Urinary bladder (tissue), 4 donors: ENCODE data around the gene USP15. TPM values are rescaled to one million over a fixed set of nuclear protein-coding genes. Genes with fewer than 3 reads are reported as not detected.

Experiments used
- DNase-seq: peaks from one replicate; pipeline ENCODE4 v3.0.0-alpha.2; 2015; ENCODE audit errors: extremely low spot score
- H3K27ac ChIP-seq: one replicate; pipeline ENCODE4 v1.5.1; 2013; ENCODE audit warnings: low read depth, mild to moderate bottlenecking, moderate library complexity
- H3K36me3 ChIP-seq: one replicate; pipeline ENCODE4 v1.6.1; 2013; ENCODE audit warnings: mild to moderate bottlenecking, moderate library complexity; ENCODE audit not compliant: insufficient read depth
- H3K4me1 ChIP-seq: one replicate; pipeline ENCODE4 v1.6.1; 2013; ENCODE audit warnings: mild to moderate bottlenecking, moderate library complexity; ENCODE audit not compliant: insufficient read depth
- H3K4me3 ChIP-seq: one replicate; pipeline ENCODE4 v1.5.1; 2013; ENCODE audit warnings: low read depth, low read length
- WGBS: extraction: QIAGEN DNeasy Blood & Tissue Kit; methylation state at CpG from one replicate; pipeline ENCODE4 v1.1.7; 2013; 5-methylcytosine and 5-hydroxymethylcytosine counted together
- polyA plus RNA-seq: library from polyadenylated mRNA; stranded (reverse); fragments of 200-250 nt; gene quantifications from one replicate; pipeline ENCODE4 v1.2.3, GENCODE V29; 2013
- total RNA-seq: library from RNA; depleted of rRNA; stranded (reverse); fragments of >200 nt; gene quantifications from one replicate; pipeline ENCODE4 v1.2.3, GENCODE V29; 2014
- donor health status: healthy with polysubstance abuse.
- donor health status: healthy.

Gene USP15
- total RNA-seq (135 TPM), polyA plus RNA-seq (31.9 TPM)

GRCh38 chr12:62259993-62260732 lies at the start of gene USP15:
USP15 (plus strand) TSS chr12:62260404; CDS start chr12:62260415, 11 bp downstream.
- Histone ChIP-seq H3K4me1 (peaks cover 3% of the 10 kb centered on the region), H3K36me3 (no peaks in the 10 kb centered on the region), H3K4me3 (peak within 1 kb of the TSS; percentile 96), H3K27ac (peak within 1 kb of the TSS; percentile 94)
- DNase-seq, result peak; percentile 94
- under 1% methylated on average over 61 of the region's 61 CpGs for WGBS

- no peak overlapping the region for H3K4me3 ChIP-seq
- WGBS, result 29% methylated on average over 7 of the region's 7 CpGs
- no peaks in the 10 kb centered on the region for H3K4me1 ChIP-seq
- H3K27ac ChIP-seq, result no peak overlapping the region
- H3K36me3 ChIP-seq, result no peaks in the 10 kb centered on the region
- no peak for DNase-seq
Observed at GRCh38 chr12:62210422-62210821, 49.8 kb upstream of the USP15 start.

DNA sequence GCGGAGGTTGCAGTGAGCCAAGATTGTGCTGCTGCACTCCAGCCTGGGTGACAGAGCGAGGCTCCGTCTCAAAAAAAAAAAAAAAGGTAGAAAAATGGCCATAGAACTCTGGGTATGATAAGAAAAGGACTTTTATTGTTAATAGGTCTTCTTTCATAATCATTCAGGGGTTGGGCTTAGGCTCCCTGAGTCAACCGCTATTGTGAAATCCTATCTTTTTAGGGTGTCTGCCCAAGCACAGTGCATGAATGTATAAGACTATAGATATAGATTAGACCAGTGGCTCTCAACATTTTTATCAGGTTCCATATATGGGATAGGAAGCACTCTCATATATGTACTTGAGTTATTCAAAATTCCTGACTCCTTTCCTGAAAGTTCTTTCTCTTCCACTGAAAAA lies 48.7 kb upstream of the USP15 start:
- no peaks in the 10 kb centered on the region for H3K4me1 ChIP-seq
- DNase-seq, result no peak
- H3K4me3 ChIP-seq, result no peak overlapping the region
- H3K36me3 ChIP-seq, result no peaks in the 10 kb centered on the region
- no peak overlapping the region for H3K27ac ChIP-seq
- WGBS, result 88% methylated on average over 4 of the region's 4 CpGs

DNA sequence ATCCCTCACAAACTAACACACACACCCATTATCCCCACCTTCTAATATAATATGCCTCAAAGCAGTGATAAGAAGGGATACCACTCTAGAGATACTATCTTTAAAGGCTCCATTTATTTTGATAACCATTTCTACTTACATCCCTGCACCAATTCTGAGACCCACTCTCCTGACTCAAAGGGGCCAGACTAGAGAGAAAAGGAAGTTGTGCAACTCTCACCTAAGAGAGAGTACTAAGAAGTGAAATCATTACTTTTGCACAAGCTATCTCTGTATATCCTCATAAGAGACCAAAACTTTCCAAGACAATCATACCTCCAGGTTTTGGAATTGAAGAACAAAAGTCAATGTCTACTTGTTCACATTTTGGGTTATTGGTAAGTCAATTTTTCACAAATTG lies 45.4 kb upstream of the USP15 start:
- no peaks in the 10 kb centered on the region for H3K4me1 ChIP-seq
- H3K4me3 ChIP-seq, result no peak overlapping the region
- no peak overlapping the region for H3K27ac ChIP-seq
- DNase-seq, result no peak
- no peaks in the 10 kb centered on the region for H3K36me3 ChIP-seq

DNA sequence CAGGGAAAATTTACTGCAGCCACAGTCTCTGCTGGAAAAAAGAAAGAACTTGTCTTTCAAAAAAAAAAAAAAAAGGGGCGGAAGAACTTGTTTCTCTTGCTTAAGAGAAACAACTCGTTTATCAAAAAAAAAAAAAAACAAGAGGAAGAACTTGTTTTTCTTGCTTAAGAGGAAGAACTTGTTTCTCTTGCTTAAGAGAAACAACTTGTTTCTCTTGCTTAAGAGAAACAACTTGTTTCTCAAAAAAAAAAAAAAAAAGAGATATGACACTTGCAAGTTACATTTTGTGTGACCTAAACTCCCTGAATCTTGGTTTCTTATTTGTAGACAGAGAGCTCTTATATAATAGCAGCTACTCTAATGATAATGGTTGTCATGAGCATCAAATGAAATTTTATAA lies 44.7 kb upstream of the USP15 start:
- 56% methylated on average over 2 of the region's 2 CpGs for WGBS

GRCh38 chr12:62217466-62218194 lies 42.6 kb upstream of the USP15 start:
- no peak for DNase-seq
- 97% methylated on average over 6 of the region's 6 CpGs for WGBS
- no peak overlapping the region for H3K4me3 ChIP-seq
- H3K27ac ChIP-seq, result no peak overlapping the region
- H3K36me3 ChIP-seq, result no peaks in the 10 kb centered on the region
- no peaks in the 10 kb centered on the region for H3K4me1 ChIP-seq

More for the DNA sequence above, 44.7 kb upstream of the USP15 start:
- no peaks in the 10 kb centered on the region for H3K4me1 ChIP-seq
- H3K4me3 ChIP-seq, result no peak overlapping the region
- no peak for DNase-seq
- H3K36me3 ChIP-seq, result no peaks in the 10 kb centered on the region
- H3K27ac ChIP-seq, result no peak overlapping the region

- Histone ChIP-seq H3K36me3 (no peaks in the 10 kb centered on the region), H3K27ac (no peak overlapping the region), H3K4me1 (no peaks in the 10 kb centered on the region), H3K4me3 (no peak overlapping the region)
- DNase-seq, result no peak
Observed at GRCh38 chr12:62221107-62221506, 39.1 kb upstream of the USP15 start.

DNA sequence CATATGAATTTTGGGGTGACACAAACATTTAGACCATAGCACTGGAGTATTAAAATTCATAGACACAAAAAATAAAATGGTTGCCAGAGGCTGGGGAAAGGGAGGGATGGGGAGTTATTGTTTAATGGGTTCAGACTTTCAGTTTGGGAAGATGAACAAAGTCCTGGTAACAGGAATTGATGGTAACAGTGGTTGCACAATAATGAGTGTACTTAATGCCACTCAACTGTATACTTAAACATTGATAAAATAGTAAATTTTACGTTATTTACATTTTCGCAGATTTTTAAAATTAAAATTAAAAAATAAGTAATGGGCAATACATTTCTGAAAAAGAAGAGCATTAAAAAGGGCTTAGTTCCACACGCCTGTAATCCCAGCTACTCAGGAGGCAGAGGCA lies 35.6 kb upstream of the USP15 start:
- Histone ChIP-seq H3K36me3 (no peaks in the 10 kb centered on the region), H3K4me1 (no peaks in the 10 kb centered on the region), H3K4me3 (no peak overlapping the region), H3K27ac (no peak overlapping the region)
- 90% methylated on average over 3 of the region's 3 CpGs for WGBS
- no peak for DNase-seq

DNA sequence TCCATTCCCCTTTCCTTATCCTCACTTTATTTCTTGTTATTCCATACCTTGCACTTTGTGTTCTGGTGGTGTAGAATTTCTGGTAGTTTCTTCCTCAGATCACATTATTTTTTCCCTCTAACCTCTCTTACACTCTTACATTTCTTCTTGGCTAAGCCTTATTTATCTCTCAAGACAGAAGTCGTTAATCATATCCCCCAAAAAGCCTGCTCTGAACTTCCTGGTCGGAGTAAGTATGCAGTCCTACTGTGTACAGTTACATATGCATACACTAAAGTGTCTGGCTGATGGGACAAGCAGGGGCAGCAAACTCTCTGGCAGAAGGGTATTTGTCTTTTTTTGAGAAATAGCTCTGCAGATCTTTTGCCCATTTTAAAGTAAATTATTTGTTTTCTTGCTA lies 33.1 kb upstream of the USP15 start:
- Histone ChIP-seq H3K27ac (no peak overlapping the region), H3K4me1 (no peaks in the 10 kb centered on the region), H3K36me3 (no peaks in the 10 kb centered on the region), H3K4me3 (no peak overlapping the region)
- WGBS, result 52% methylated on average over 2 of the region's 2 CpGs
- no peak for DNase-seq

GRCh38 chr12:62230652-62231051 lies 29.6 kb upstream of the USP15 start:
- no peak overlapping the region for H3K4me3 ChIP-seq
- H3K36me3 ChIP-seq, result no peaks in the 10 kb centered on the region
- 91% methylated on average over 2 of the region's 2 CpGs for WGBS
- DNase-seq, result no peak
- no peak overlapping the region for H3K27ac ChIP-seq
- H3K4me1 ChIP-seq, result no peaks in the 10 kb centered on the region

DNA sequence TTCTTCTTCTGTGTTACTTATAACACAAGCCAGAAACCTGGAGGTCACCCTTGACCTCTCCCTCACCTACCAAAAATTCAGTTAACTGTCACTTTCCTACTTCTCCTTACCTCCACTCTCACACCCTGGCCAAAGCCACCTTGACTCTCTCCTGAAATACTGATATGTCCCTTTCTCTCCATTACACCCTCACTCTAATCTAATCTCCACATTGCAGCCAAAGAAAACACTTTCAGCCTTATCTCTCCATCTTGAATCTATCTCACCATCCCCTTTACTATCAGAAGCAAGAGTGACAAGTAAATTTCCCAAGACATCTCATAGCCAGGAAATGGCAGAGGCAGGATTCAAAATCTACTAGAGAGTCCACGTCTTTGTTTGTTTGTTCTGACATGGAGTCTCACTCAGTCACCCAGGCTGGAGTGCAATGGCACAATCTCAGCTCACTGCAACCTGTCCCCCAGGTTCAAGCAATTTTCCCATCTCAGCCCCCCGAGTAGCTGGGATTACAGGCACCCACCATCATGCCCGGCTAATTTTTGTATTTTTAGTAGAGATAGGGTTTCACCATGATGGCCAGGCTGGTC lies 28.0 kb upstream of the USP15 start:
- no peaks in the 10 kb centered on the region for H3K4me1 ChIP-seq
- 63% methylated on average over 3 of the region's 3 CpGs for WGBS
- DNase-seq, result no peak
- no peak overlapping the region for H3K4me3 ChIP-seq
- H3K27ac ChIP-seq, result no peak overlapping the region
- no peaks in the 10 kb centered on the region for H3K36me3 ChIP-seq

GRCh38 chr12:62233805-62234204 lies 26.4 kb upstream of the USP15 start:
- Histone ChIP-seq H3K36me3 (no peaks in the 10 kb centered on the region), H3K27ac (no peak overlapping the region), H3K4me3 (no peak overlapping the region), H3K4me1 (no peaks in the 10 kb centered on the region)
- no peak for DNase-seq
- 92% methylated on average over 2 of the region's 2 CpGs for WGBS

DNA sequence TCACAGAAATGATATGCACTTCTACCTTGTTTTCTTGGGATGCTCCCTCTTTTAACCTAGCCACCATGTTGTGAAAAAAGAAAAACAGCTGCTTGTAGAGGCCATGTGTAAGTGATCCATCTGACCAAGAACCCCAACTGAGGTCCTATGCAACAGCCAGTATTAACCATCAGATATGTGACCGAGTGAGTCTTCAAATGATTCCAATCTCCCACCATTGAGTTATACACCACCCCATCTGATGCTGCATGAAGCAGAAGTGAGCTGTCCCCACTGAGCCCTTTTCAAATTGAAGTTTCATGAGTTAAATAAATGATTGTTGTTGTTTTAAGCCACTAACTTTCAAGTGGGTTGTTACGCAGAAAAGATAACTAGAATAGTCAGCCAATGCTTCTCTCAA lies 20.6 kb upstream of the USP15 start:
- WGBS, result 92% methylated on average over 2 of the region's 2 CpGs

More for the DNA sequence above, 20.6 kb upstream of the USP15 start:
- DNase-seq, result no peak
- no peak overlapping the region for H3K4me3 ChIP-seq
- H3K27ac ChIP-seq, result no peak overlapping the region
- no peaks in the 10 kb centered on the region for H3K4me1 ChIP-seq
- H3K36me3 ChIP-seq, result no peaks in the 10 kb centered on the region
